HG03575 (cell line): ENCODE results near the gene TCEAL9.

Experiments
- ATAC-seq: cut with Tn5 transposase; IDR thresholded peaks from one replicate; pipeline ENCODE4 v1.9.1; 2021; ENCODE audit not compliant: unreplicated experiment, insufficient number of reproducible peaks, low FRiP score; ENCODE audit errors: extremely low read depth

Gene TCEAL9

GRCh38 chrX:103407776-103408175, 51.5 kb downstream of the TCEAL9 start:
- no peak for ATAC-seq
